H9 (cell line): ENCODE results near the gene WIZ. TPM values are rescaled to one million over a fixed set of nuclear protein-coding genes. Genes with fewer than 3 reads are reported as not detected.

Experiments used
- DNase-seq: peaks from one replicate; pipeline ENCODE4 v3.0.0-alpha.2; 2017
- H2AFZ ChIP-seq: one replicate; pipeline ENCODE4 v1.6.1; 2013; ENCODE audit warnings: mild to moderate bottlenecking, low read length, control low read depth, moderate library complexity
- H2AK5ac ChIP-seq: 2 replicates; pipeline ENCODE4 v1.6.1; 2013; ENCODE audit warnings: low read length, control low read depth, mixed read lengths; ENCODE audit not compliant: insufficient read length
- H2BK120ac ChIP-seq: one replicate; pipeline ENCODE4 v1.6.1; 2013; ENCODE audit warnings: low read depth, mild to moderate bottlenecking, low read length, control low read depth, inconsistent platforms; ENCODE audit not compliant: poor library complexity, severe bottlenecking
- H2BK12ac ChIP-seq: 2 replicates; pipeline ENCODE4 v1.6.1; 2013; ENCODE audit warnings: low read length, control low read depth, mixed read lengths, low read depth; ENCODE audit not compliant: insufficient read length
- H2BK15ac ChIP-seq: 2 replicates; pipeline ENCODE4 v1.6.1; 2013; ENCODE audit warnings: low read depth, low read length, control low read depth
- H2BK20ac ChIP-seq: one replicate; pipeline ENCODE4 v1.6.1; 2013; ENCODE audit warnings: low read depth, mild to moderate bottlenecking, low read length, control low read depth, inconsistent platforms; ENCODE audit not compliant: poor library complexity, severe bottlenecking
- H2BK5ac ChIP-seq: 2 replicates; pipeline ENCODE4 v1.6.1; 2013; ENCODE audit warnings: low read length, control low read depth, mixed read lengths; ENCODE audit not compliant: insufficient read length
- H3K14ac ChIP-seq: 2 replicates; pipeline ENCODE4 v1.6.1; 2013; ENCODE audit warnings: low read length, control low read depth; ENCODE audit not compliant: insufficient read depth
- H3K18ac ChIP-seq: 2 replicates; pipeline ENCODE4 v1.6.1; 2013; ENCODE audit warnings: low read depth, mild to moderate bottlenecking, mixed read lengths, low read length, control low read depth; ENCODE audit not compliant: insufficient read length
- H3K23ac ChIP-seq: 2 replicates; pipeline ENCODE4 v1.6.1; 2013; ENCODE audit warnings: low read length, control low read depth, mixed read lengths, low read depth; ENCODE audit not compliant: insufficient read length
- H3K23me2 ChIP-seq: 2 replicates; pipeline ENCODE4 v1.6.1; 2013; ENCODE audit warnings: low read depth, mild to moderate bottlenecking, mixed read lengths, low read length, control low read depth; ENCODE audit not compliant: insufficient read length, poor library complexity, severe bottlenecking
- H3K27ac ChIP-seq: 2 replicates; pipeline ENCODE4 v1.5.1; 2013; ENCODE audit warnings: low read length, control low read depth, mixed read lengths, low read depth; ENCODE audit not compliant: insufficient read length
- H3K27me3 ChIP-seq: 2 replicates; pipeline ENCODE4 v1.6.1; 2013; ENCODE audit warnings: low read length, control low read depth, inconsistent platforms; ENCODE audit not compliant: insufficient read depth
- H3K4ac ChIP-seq: 2 replicates; pipeline ENCODE4 v1.6.1; 2013; ENCODE audit warnings: low read depth, mild to moderate bottlenecking, control low read depth, inconsistent platforms, low read length, moderate library complexity
- H3K4me1 ChIP-seq: 2 replicates; pipeline ENCODE4 v1.6.1; 2013; ENCODE audit warnings: low read length, control low read depth, inconsistent platforms; ENCODE audit not compliant: insufficient read depth
- H3K4me2 ChIP-seq: 2 replicates; pipeline ENCODE4 v1.6.1; 2013; ENCODE audit warnings: low read length, control low read depth, mixed read lengths; ENCODE audit not compliant: insufficient read length, insufficient read depth
- H3K56ac ChIP-seq: 2 replicates; pipeline ENCODE4 v1.6.1; 2013; ENCODE audit warnings: low read depth, mild to moderate bottlenecking, mixed read lengths, low read length, control low read depth; ENCODE audit not compliant: insufficient read length
- H3K79me1 ChIP-seq: 2 replicates; pipeline ENCODE4 v1.6.1; 2013; ENCODE audit warnings: low read depth, mild to moderate bottlenecking, moderate library complexity, low read length, control low read depth, inconsistent platforms; ENCODE audit not compliant: insufficient read depth, poor library complexity, severe bottlenecking
- H3K79me2 ChIP-seq: 2 replicates; pipeline ENCODE4 v1.6.1; 2013; ENCODE audit warnings: low read length, control low read depth, inconsistent platforms; ENCODE audit not compliant: insufficient read depth
- H3K9ac ChIP-seq: 2 replicates; pipeline ENCODE4 v1.6.1; 2013; ENCODE audit warnings: low read length, control low read depth, mixed read lengths; ENCODE audit not compliant: insufficient read length; ENCODE audit errors: extremely low read depth
- H3K9me3 ChIP-seq: one replicate; pipeline ENCODE4 v1.6.1; 2013; ENCODE audit warnings: low read depth, low read length, inconsistent platforms; ENCODE audit not compliant: control insufficient read depth
- H3T11ph ChIP-seq: one replicate; pipeline ENCODE4 v1.6.1; 2013; ENCODE audit warnings: mild to moderate bottlenecking, low read length, control low read depth, inconsistent platforms
- H4K20me1 ChIP-seq: one replicate; pipeline ENCODE4 v1.6.1; 2013; ENCODE audit not compliant: control insufficient read depth, insufficient read length, insufficient read depth
- H4K5ac ChIP-seq: 2 replicates; pipeline ENCODE4 v1.6.1; 2013; ENCODE audit warnings: low read depth, mild to moderate bottlenecking, mixed read lengths, low read length, control low read depth; ENCODE audit not compliant: insufficient read length
- H4K8ac ChIP-seq: replicated peaks from 2 replicates; pipeline ENCODE4 v1.6.1; 2013; ENCODE audit warnings: low read length, control low read depth, mixed read lengths, low read depth; ENCODE audit not compliant: insufficient read length
- H4K91ac ChIP-seq: 2 replicates; pipeline ENCODE4 v1.6.1; 2013; ENCODE audit warnings: low read depth, mild to moderate bottlenecking, moderate library complexity, mixed read lengths, low read length, control low read depth; ENCODE audit not compliant: insufficient read length
- H3K27ac Mint-ChIP-seq, 3 experiments: 2 replicates in 2 of 3; 3 replicates in 1 of 3; pipeline ENCODE4 v1.8.0; 2020 to 2021; ENCODE audit warnings: mixed read lengths in 3 of 3, mild to moderate bottlenecking in 1 of 3, moderate library complexity in 1 of 3
- H3K27me3 Mint-ChIP-seq: 2 replicates; pipeline ENCODE4 v1.8.0; 2021; ENCODE audit warnings: low read depth, mild to moderate bottlenecking, moderate library complexity, mixed read lengths
- H3K36me3 Mint-ChIP-seq, 3 experiments: 2 replicates in 2 of 3; 3 replicates in 1 of 3; pipeline ENCODE4 v1.8.0; 2020 to 2021; ENCODE audit warnings: low read depth in 3 of 3, mixed read lengths in 3 of 3; ENCODE audit not compliant: insufficient read depth in 1 of 3
- H3K4me1 Mint-ChIP-seq, 2 experiments: 2 replicates each; pipeline ENCODE4 v1.8.0; 2020; ENCODE audit warnings: mixed read lengths in 2 of 2
- H3K4me3 Mint-ChIP-seq, 2 experiments: 2 replicates in 1 of 2; 3 replicates in 1 of 2; pipeline ENCODE4 v1.8.0; 2020 to 2021; ENCODE audit warnings: mild to moderate bottlenecking in 2 of 2, mixed read lengths in 2 of 2, moderate library complexity in 1 of 2
- H3K9me3 Mint-ChIP-seq, 2 experiments: 2 replicates in 1 of 2; 3 replicates in 1 of 2; pipeline ENCODE4 v1.8.0; 2020; ENCODE audit warnings: mild to moderate bottlenecking in 2 of 2, mixed read lengths in 2 of 2, moderate library complexity in 1 of 2
- CTCF ChIP-seq: fragments of 200-600 bp; sonication (generic); conservative IDR thresholded peaks from 3 replicates; pipeline ENCODE4 v1.8.0; 2021; ENCODE audit warnings: antibody characterized with exemption, mild to moderate bottlenecking
- WGBS: extraction: QIAGEN DNeasy Blood & Tissue Kit; methylation state at CpG from one replicate; pipeline ENCODE4 v1.1.7; 2013; ENCODE audit warnings: missing lambda C conversion rate, low lambda C conversion rate, mixed read lengths; ENCODE audit not compliant: insufficient read length; ENCODE audit errors: extremely low coverage; 5-methylcytosine and 5-hydroxymethylcytosine counted together
- total RNA-seq: library from RNA; stranded (reverse); gene quantifications from 2 replicates; pipeline ENCODE4 v1.2.1, GENCODE V29; 2021

The WIZ gene
- total RNA-seq, 1 experiment from 2014 or later, result 33.3 TPM

- Mint-ChIP-seq H3K4me3 (no peak overlapping the region), H3K9me3 (no peaks in the 10 kb centered on the region), H3K27me3 (no peaks in the 10 kb centered on the region; the same call in 1 of the 2 replicates), H3K27ac (no peak overlapping the region), H3K36me3 (no peaks in the 10 kb centered on the region), H3K4me1 (no peaks in the 10 kb centered on the region)
- H3K79me1 ChIP-seq, result no peaks in the 10 kb centered on the region
- no peak overlapping the region for H2BK15ac ChIP-seq
- no peaks in the 10 kb centered on the region for H3K27me3 ChIP-seq
- H3K18ac ChIP-seq, result no peak overlapping the region
- TF ChIP-seq CTCF, result no peak
- no peaks in the 10 kb centered on the region for H3K23me2 ChIP-seq
- no peak overlapping the region for H4K91ac ChIP-seq
- H2BK20ac ChIP-seq, result no peak overlapping the region
- H2BK12ac ChIP-seq, result no peak overlapping the region
- H2BK120ac ChIP-seq, result no peak overlapping the region
- no peak overlapping the region for H3K4ac ChIP-seq
- no peaks in the 10 kb centered on the region for H3K9me3 ChIP-seq
- H4K8ac ChIP-seq, result no peak overlapping the region
- no peak overlapping the region for H3T11ph ChIP-seq
- no CpG with 5 or more reads among the region's 13 CpGs for WGBS
- H2BK5ac ChIP-seq, result no peak overlapping the region
- no peaks in the 10 kb centered on the region for H3K79me2 ChIP-seq
- no peaks in the 10 kb centered on the region for H3K4me1 ChIP-seq
- H3K4me2 ChIP-seq, result no peak overlapping the region
- H3K9ac ChIP-seq, result no peak overlapping the region
- H4K5ac ChIP-seq, result no peak overlapping the region
- H3K14ac ChIP-seq, result no peak overlapping the region
- no peak overlapping the region for H3K23ac ChIP-seq
- no peak for DNase-seq
- no peak overlapping the region for H3K27ac ChIP-seq
- no peaks in the 10 kb centered on the region for H4K20me1 ChIP-seq
- H2AFZ ChIP-seq, result no peak overlapping the region
- no peak overlapping the region for H3K56ac ChIP-seq
- no peak overlapping the region for H2AK5ac ChIP-seq
These were observed 7.4 kb downstream of the WIZ start for GRCh38 chr19:15442142-15442920.
